K562 (cell line): ENCODE data around the gene CDYL.

Experiments
- TARDBP ChIP-seq: fragments of 450-650 bp; IDR thresholded peaks from 2 replicates; pipeline ENCODE4 v1.6.1; 2016
- TF ChIP-seq, protein P1 (sequence below), 2 experiments: fragments of 450-650 bp; IDR thresholded peaks; 2 replicates each; pipeline ENCODE4 v1.6.1; 2016

GRCh38 chr6:4890191-4890590 is 114.0 kb downstream of the CDYL start:
- TF ChIP-seq, protein P1, sequence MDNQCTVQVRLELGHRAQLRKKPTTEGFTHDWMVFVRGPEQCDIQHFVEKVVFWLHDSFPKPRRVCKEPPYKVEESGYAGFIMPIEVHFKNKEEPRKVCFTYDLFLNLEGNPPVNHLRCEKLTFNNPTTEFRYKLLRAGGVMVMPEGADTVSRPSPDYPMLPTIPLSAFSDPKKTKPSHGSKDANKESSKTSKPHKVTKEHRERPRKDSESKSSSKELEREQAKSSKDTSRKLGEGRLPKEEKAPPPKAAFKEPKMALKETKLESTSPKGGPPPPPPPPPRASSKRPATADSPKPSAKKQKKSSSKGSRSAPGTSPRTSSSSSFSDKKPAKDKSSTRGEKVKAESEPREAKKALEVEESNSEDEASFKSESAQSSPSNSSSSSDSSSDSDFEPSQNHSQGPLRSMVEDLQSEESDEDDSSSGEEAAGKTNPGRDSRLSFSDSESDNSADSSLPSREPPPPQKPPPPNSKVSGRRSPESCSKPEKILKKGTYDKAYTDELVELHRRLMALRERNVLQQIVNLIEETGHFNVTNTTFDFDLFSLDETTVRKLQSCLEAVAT (IDR thresholded peaks at IDR 0.05): no peak
- no peak for TF ChIP-seq TARDBP
